Hematopoietic multipotent progenitor cell treated with erythropoietin and hydrocortisone succinate and interleukin-3 and kit ligand, for 4 days (in vitro differentiated cells): ENCODE measurements around the gene SH3BGRL3.
A peak's percentile ranks its signal among the peaks of the same experiment; 100 is the strongest.
"Not testable (repeated sequence)": the region's sequence is repeated elsewhere in the genome, so short reads cannot be mapped to it uniquely, and the experiment has no call there.

ENCODE experiments used
- DNase-seq: peaks from one replicate; pipeline ENCODE4 v3.0.0-alpha.2; 2015

Gene SH3BGRL3

DNA sequence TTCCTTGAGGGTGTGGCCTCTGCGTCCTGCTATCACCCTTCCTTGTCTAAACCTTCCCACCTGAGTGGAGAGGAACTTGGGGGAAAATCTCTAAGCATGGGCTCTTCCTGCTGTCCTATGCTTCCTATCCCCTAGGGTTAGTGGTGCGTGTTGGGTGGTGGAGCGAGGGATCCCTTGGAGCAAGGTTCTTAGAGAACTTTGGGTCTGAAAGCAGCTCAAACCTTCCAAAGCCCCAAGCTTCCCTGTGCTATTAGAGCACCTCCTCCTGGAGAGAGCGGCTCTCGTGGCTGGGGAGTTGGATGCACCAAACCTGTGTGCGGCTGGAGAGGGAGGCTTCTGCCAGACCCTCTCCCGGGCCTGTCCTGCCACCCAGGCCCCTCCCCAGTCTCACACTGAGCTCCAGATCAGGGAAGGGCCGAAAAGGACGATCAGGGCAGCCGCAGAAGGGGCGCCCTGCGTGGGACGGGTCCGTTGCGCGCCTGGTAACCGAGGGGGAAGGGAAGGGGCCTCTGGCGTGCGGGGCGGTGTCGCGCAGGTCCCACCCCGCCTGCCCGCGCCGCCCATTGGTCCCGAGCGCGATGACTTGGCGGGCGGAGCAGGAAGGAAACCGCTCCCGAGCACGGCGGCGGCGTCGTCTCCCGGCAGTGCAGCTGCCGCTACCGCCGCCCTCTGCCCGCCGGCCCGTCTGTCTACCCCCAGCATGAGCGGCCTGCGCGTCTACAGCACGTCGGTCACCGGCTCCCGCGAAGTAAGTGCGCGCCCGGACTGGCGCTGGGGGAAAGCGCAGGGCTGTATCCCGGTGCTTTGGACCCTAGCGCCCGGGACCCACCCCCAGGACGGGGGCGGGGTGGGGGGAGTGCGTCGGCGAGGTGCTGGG is at the start of gene SH3BGRL3:
Gene SH3BGRL3, plus strand, starts transcription at position 631 of the 877 bp plus-strand sequence. Its CDS starts 70 bp downstream, at position 701.
- peak; percentile 95 for DNase-seq

- not testable (repeated sequence) for DNase-seq
Observed at GRCh38 chr1:26230682-26231081, 49.2 kb upstream of the SH3BGRL3 start.

GRCh38 chr1:26233903-26234643 is 45.8 kb upstream of the SH3BGRL3 start, which contains the start of gene CEP85:
Gene CEP85, plus strand, starts transcription at chr1:26234200. Its CDS starts 5,584 bp downstream, at chr1:26239784.
- DNase-seq, result peak; percentile 99

- DNase-seq, result peak; percentile 71
Observed at GRCh38 chr1:26234644-26235370, 45.1 kb upstream of the SH3BGRL3 start.

- peak; percentile 68 for DNase-seq
Observed at GRCh38 chr1:26237230-26237966, 42.5 kb upstream of the SH3BGRL3 start.

- no peak for DNase-seq
Observed at GRCh38 chr1:26239936-26240335, 40.0 kb upstream of the SH3BGRL3 start.

GRCh38 chr1:26252718-26253117 is 27.2 kb upstream of the SH3BGRL3 start:
- no peak for DNase-seq

DNA sequence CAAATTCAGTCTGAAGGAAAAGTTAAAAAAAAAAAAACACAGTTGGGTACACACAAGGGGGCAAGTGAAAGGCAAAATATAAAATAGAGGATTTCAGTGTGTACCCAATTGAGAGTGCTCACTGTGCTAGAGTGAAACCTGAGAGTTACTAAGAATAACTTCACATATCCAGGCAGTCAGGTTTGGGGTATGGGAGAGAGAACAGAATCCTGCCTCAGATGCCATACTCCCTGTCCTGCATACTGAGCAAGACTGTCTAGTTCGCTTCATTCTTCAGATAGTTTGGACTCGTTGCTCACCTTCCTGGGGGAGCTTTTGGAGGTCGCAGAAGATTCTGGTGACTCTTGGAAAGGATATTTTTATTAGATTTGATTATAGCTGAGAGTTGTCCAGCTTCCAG is 25.5 kb upstream of the SH3BGRL3 start:
- no peak for DNase-seq

DNA sequence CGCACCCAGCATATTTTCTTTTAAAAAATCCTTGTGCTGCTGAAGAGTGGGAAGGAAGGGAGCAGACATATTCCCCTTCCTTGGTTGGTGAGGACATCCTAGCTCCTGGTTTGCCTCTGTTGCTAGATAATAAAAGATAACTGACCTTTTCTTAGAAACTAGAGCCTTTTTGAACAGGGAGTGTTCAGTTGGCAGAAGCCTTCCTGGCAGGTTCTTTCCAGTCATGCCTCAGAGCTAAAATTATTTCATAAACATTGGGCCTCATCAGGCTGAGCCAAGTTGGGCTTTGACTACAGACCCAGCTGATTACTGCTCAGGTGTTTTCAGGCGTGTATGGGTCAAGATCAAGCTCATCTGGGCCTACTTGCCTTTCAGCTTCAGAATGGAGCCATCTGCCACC is 22.7 kb upstream of the SH3BGRL3 start:
- no peak for DNase-seq

DNA sequence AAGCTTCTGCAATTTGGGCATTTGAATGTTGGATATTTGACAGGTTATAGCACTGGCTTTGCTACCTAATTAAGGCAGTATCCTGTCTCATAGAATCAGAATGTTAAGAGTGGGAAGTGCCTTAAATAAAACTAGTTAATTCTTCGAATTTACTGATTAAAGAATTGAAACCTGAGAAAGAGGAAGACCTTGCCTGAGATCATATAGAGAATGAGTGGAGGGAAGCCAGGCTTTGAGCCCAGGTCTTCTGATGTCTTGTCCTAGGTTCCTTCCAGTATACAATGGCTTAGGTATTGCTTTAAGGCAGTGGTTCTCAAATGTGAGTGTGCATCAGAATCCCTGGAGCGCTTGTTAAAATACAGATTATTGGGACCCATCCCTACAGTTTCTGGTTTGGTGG is 20.9 kb upstream of the SH3BGRL3 start:
- DNase-seq, result no peak

DNA sequence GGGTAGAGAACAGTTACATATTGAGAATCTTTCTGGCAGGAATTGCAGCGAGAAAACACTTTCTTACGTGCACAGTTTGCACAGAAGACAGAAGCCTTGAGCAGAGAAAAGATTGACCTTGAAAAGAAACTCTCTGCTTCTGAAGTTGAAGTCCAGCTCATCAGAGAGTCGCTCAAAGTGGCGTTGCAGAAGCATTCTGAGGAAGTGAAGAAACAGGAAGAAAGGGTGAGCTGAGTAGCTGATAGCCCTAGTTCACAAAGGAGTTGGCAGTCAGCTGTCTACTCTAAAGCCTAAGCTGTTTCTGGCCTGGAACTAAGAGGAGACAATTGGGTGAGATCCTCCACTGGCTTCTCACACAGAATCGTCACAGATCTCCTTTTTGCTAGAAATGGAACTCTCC is 20.3 kb upstream of the SH3BGRL3 start:
- DNase-seq, result peak; percentile 76

DNA sequence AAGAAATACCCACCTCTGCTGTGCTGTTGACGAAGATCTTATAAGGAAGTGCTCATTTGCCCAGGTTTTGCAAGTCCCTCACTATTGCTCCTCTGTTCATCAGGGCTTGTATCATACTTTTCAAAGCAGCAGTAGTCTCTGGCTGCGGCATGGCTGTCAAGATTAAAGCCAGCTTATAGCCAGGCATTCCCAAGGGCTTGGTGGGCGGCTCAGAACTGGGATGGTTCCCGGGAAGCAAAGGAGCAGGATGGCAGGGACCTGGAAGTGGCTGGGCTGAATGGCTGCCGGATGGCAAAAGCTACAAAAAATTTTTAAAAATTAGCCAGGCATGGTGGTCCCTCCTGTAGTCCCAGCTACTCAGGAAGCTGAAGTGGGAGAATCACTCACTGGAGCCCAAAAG is 16.7 kb upstream of the SH3BGRL3 start:
- DNase-seq, result no peak

- no peak for DNase-seq
Observed at GRCh38 chr1:26265405-26265804, 14.5 kb upstream of the SH3BGRL3 start.

DNA sequence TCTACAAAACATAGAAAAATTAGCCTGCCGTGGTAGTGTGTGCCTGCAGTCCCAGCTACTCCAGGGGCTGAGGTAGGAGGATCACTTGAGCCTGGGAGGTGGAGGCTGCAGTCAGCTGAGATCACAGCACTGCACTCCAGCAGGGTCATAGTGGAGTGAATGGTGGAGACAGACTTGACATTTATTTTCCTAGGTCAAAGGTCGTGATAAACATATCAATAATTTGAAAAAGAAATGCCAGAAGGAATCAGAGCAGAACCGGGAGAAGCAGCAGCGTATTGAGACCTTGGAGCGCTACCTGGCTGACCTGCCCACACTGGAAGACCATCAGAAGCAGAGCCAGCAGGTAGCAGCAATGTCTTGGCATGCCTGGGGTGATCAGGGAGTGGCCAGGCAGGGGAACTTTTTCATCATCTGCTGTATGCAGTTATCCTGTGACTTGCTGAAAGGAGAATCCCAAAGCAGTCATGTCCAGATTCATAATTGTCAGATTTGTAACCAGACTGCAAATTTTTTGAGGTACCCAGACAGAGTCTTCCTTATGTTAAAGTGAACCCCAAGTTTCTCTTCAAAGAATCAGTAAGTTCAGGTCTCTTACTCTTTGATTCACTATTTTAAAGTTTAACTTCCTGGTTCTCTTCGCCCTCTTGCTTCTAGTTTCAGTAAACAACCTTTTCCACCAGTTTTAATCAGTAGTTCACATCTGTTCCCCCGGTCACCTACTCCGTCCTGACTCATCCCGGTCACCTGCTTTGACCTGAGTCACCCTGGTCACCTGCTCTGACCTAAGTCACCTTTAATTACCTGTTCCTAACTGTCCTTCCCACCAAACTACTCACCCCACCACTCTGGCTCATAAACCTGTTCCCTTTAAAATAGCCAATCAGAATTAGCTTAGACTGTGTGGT is 11.3 kb upstream of the SH3BGRL3 start:
- DNase-seq, result no peak

- DNase-seq, result no peak
Observed at GRCh38 chr1:26269198-26269550, 10.7 kb upstream of the SH3BGRL3 start.

DNA sequence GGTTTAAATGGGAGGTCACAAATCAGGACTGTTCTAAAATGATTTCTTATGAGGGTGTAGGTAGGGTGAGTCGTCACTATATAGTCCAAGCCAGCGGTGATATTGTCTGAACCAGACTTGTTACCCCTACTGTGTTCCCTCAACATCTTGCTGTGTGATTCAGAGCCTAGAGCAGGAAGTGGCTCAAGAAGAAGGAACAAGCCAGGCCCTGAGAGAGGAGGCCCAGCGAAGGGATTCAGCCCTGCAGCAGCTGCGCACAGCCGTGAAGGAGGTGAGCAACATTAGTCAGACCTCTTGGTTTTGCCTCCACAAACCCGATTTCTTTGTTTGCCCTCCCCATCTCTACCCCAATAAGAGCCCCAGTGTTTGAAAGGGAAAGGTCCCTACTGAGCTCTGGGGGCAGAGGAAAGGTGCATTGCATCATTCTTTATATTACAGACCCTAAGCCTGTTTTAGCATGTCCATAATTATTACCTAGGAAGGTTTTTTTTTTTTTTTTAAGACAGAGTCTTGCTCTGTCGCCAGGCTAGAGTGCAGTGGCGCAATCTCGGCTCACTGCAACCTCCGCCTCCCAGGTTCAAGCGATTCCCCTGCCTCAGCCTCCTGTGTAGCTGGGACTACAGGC is 5.0 kb upstream of the SH3BGRL3 start:
- peak; percentile 66 for DNase-seq

DNA sequence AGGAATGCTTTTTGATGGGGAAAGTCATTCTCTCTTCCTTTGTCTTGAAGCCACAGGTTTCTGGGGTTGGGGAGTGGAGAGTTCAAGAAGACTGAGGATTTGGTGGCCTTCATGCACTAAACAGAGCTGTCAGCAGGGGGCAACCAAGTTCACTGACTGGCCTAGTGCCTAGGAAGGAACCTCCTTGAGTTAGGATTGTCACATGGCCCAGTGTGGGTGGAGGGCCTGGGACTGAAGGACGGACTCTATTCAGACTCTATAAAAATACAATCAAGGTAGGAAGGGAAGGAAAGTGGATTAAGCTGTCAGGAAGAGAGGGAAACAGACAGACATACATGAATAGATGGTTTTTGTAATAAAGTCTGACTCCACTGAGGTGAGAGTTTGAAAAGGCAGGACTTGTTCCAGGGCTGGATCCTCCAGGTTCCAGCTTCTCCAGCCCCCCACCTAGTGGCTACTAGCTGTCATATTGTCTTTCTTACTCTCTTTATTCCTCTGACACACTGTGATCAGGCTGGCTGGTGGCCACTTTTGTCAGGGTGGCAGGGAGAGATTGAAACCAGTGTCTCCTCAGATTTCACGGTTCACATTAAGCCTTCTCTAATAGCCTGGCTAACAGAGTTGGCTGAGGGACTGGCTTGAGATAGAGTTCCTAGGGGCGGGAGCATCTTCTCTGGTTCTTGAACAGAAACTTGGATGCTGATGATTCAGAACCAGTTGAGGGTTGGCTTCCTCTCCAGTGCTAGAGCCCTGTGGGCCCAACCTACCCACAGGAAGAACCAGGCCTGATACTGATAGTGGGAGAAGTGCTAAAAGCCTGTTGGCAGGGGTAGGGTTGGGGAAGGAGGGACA is 4.1 kb upstream of the SH3BGRL3 start:
- peak; percentile 96 for DNase-seq

DNA sequence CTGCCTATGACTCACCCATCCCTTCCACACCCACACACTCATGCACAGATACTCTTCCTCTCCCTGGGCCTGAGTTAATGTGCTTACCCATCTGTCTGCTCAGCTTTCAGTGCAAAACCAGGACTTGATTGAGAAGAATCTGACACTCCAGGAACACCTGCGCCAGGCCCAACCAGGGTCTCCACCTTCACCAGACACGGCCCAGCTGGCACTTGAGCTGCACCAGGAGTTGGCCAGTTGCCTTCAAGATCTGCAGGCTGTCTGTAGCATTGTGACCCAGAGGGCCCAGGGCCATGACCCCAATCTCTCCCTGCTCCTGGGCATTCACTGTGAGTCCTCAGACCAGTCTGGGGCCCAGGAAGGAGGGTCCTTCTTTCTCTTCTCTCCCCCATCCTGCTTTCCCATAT is 3.5 kb upstream of the SH3BGRL3 start:
- no peak for DNase-seq

DNA sequence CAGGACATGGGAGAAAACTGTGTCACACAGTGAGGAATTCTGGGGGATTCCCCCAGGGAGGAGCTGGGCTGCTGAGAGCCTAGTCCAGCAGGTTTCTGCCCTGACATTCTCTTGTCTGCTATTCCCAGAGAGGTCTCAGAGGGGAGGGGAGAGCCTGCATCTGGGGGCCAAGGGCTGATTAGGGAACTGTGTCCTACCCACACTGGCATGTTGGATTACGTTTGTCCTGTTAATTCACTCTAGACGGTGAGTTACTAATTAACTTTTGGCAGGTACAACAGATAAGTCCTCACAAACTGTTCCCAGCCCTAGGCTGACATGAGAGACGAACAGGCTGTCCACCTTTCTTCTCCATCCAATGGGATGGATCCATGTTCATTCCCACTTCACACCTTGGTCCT is 2.6 kb upstream of the SH3BGRL3 start:
- no peak for DNase-seq

DNA sequence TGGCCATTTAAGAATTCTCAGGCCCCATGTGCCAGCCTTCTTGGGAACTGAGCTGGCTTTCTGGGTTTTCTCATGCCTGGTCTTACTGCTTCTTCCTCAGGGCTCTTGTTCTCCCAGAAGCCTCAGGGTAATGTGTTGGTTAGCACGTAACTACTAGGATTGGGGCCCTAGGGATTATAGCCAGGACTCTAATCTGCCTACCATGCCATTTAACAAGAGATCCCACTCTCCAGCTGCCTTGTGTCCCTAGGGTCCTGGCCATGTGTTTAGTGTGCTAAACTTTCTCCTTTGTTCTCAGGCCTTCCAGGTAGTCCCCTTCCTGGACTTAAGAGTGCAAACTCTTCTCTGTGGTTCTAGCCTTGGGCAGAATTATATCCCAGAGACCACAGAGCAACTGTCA is 2.2 kb upstream of the SH3BGRL3 start:
- DNase-seq, result no peak
